DMS 273 (cell line): Measurements from ENCODE around the gene SPATA2.
A peak's percentile ranks its signal among the peaks of the same experiment; 100 is the strongest.
"Not testable (repeated sequence)": the region's sequence is repeated elsewhere in the genome, so short reads cannot be mapped to it uniquely, and the experiment has no call there.

Experiments used
- DNase-seq: peaks from one replicate; lab custom pipeline; 2025; ENCODE audit not compliant: unreplicated experiment; lab: John Stamatoyannopoulos, UW

SPATA2 gene

GRCh38 chr20:49906101-49906604 is 9.2 kb downstream of the SPATA2 start:
- no peak for DNase-seq

GRCh38 chr20:49905415-49906091 is 9.8 kb downstream of the SPATA2 start:
- DNase-seq = no peak

- DNase-seq = no peak
These were observed 10.7 kb downstream of the SPATA2 start for GRCh38 chr20:49904440-49905214.

- no peak for DNase-seq
These were observed 13.7 kb downstream of the SPATA2 start for GRCh38 chr20:49901588-49901987.

GRCh38 chr20:49899541-49900383 is 15.6 kb downstream of the SPATA2 start:
- DNase-seq = peak; percentile 15

- no peak for DNase-seq
These were observed 19.1 kb downstream of the SPATA2 start for GRCh38 chr20:49896204-49896603.

- not testable (repeated sequence) for DNase-seq
These were observed 19.7 kb downstream of the SPATA2 start for GRCh38 chr20:49895474-49896093.

- DNase-seq = no peak
These were observed 21.3 kb downstream of the SPATA2 start for GRCh38 chr20:49894073-49894470.

GRCh38 chr20:49893242-49894072 is 21.9 kb downstream of the SPATA2 start:
- DNase-seq = no peak

GRCh38 chr20:49892817-49893216 is 22.5 kb downstream of the SPATA2 start:
- DNase-seq = no peak

GRCh38 chr20:49892260-49892659 is 23.1 kb downstream of the SPATA2 start:
- no peak for DNase-seq

- no peak for DNase-seq
These were observed 23.7 kb downstream of the SPATA2 start for GRCh38 chr20:49891476-49892110.

GRCh38 chr20:49890471-49891361 is 24.6 kb downstream of the SPATA2 start:
- no peak for DNase-seq

- DNase-seq = no peak
These were observed 25.4 kb downstream of the SPATA2 start for GRCh38 chr20:49889935-49890333.

GRCh38 chr20:49889001-49889934 is 26.1 kb downstream of the SPATA2 start:
- no peak for DNase-seq

- DNase-seq = peak; percentile 89
These were observed 26.9 kb downstream of the SPATA2 start for GRCh38 chr20:49888212-49889000.
